Activated CD8-positive, alpha-beta memory T cell treated with anti-CD3 and anti-CD28 coated beads, Interleukin-2, amount 10 ng/mL, durations not matched to agents 7 days and 5 days (primary cell): ENCODE data around the gene EDA. TPM values are rescaled to one million over a fixed set of nuclear protein-coding genes. Genes with fewer than 3 reads are reported as not detected.

Experiments used
- ATAC-seq: fragments of 150-1000 bp; cut with Tn5 transposase; one replicate; pipeline ENCODE4 v1.10.0; 2021; ENCODE audit warnings: moderate library complexity
- CTCF ChIA-PET: fragments of 350-600 bp; sonication (Branson Sonifier 250); formaldehyde crosslinking; loops from one replicate; lab custom pipeline; 2021; ENCODE audit warnings: antibody characterized with exemption; lab: Charles Lee
- DNase-seq: peaks from one replicate; pipeline ENCODE4 v3.0.0-alpha.2; 2020
- H3K27ac Mint-ChIP-seq: one replicate; pipeline ENCODE4 v1.8.0; 2021; ENCODE audit warnings: mild to moderate bottlenecking, mixed read lengths
- H3K27me3 Mint-ChIP-seq: one replicate; pipeline ENCODE4 v1.8.0; 2021; ENCODE audit warnings: mixed read lengths
- H3K36me3 Mint-ChIP-seq: one replicate; pipeline ENCODE4 v1.8.0; 2021; ENCODE audit warnings: mild to moderate bottlenecking, mixed read lengths
- H3K4me1 Mint-ChIP-seq: one replicate; pipeline ENCODE4 v1.8.0; 2021; ENCODE audit warnings: mixed read lengths
- H3K4me3 Mint-ChIP-seq: one replicate; pipeline ENCODE4 v1.8.0; 2021; ENCODE audit warnings: mild to moderate bottlenecking, moderate library complexity, mixed read lengths
- H3K9me3 Mint-ChIP-seq: one replicate; pipeline ENCODE4 v1.8.0; 2022; ENCODE audit warnings: low read depth, mixed read lengths
- total RNA-seq, 2 experiments: library from RNA; stranded (reverse); gene quantifications; one replicate each; pipeline ENCODE4 v1.2.3, GENCODE V29; 2021

Gene EDA
- total RNA-seq, 2 experiments from 2014 or later = 0.79 to 0.96 TPM

DNA sequence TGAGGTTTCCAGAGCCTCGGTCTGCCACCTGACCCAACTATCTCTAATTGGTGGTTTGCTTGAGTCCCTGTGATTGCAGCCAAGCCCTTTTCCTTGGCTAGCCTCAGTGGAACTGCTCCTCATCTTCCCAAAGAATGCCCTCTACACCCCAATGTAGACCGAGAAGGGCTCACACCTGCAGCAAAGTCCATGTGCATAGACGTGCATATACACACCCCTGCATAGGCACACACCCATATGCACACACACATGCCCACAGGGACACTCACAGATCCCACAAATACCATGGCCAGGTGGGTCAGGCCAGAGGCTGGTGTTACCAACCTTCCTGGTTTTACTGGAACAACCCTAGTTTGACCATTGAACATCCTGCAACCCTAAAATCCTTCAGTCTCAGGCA lies 433.5 kb downstream of the EDA start:
- Mint-ChIP-seq H3K27ac (no peak overlapping the region), H3K4me3 (no peak overlapping the region), H3K9me3 (no peaks in the 10 kb centered on the region), H3K27me3 (peaks cover 5% of the 10 kb centered on the region), H3K4me1 (no peaks in the 10 kb centered on the region), H3K36me3 (no peaks in the 10 kb centered on the region)
- CTCF ChIA-PET = no interaction called here
- DNase-seq (no peak), ATAC-seq (no peak)

DNA sequence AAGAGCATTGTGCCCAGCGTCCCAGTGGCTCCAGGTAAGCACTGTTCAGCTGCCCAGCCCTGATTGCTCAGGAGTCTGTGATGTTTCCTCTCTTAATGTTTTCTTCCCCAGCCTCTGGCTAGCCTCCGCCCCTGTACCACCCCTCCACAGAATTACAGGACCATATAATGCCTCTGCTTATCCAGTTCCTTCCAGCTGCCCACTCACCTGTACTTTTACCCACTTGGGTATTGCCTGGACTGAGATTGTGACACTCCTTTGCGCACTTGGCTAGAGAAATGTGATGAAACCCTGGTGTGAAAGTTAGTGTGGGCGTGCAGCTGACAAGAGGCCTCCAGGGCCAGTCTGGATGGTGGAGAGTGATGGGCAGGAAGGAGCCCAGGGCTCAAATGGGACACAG lies 434.0 kb downstream of the EDA start, which contains the start of gene AWAT2:
Gene AWAT2, minus strand, starts transcription at position 14 of the 400 bp plus-strand sequence. Its CDS starts 6 bp downstream, at position 8.
- H3K9me3 Mint-ChIP-seq = no peaks in the 10 kb centered on the region
- no peak within 1 kb of the TSS for H3K27ac Mint-ChIP-seq

GRCh38 chrX:70052895-70053615 lies 437.1 kb downstream of the EDA start:
- no peaks in the 10 kb centered on the region for H3K27me3 Mint-ChIP-seq
- H3K4me1 Mint-ChIP-seq = no peaks in the 10 kb centered on the region
- H3K4me3 Mint-ChIP-seq = no peak overlapping the region
- ATAC-seq (no peak), DNase-seq (no peak)
- no peaks in the 10 kb centered on the region for H3K36me3 Mint-ChIP-seq
- H3K27ac Mint-ChIP-seq = no peak overlapping the region
- H3K9me3 Mint-ChIP-seq = no peaks in the 10 kb centered on the region
- CTCF ChIA-PET = no interaction called here

More for the DNA sequence above, 434.0 kb downstream of the EDA start, which contains the start of gene AWAT2:
- no peaks in the 10 kb centered on the region for H3K36me3 Mint-ChIP-seq
- CTCF ChIA-PET = no interaction called here
- no peak for DNase-seq
- H3K4me3 Mint-ChIP-seq = no peak within 1 kb of the TSS
- ATAC-seq = no peak
- H3K4me1 Mint-ChIP-seq = no peaks in the 10 kb centered on the region
- H3K27me3 Mint-ChIP-seq = peaks cover 2% of the 10 kb centered on the region

GRCh38 chrX:70054391-70054790 lies 438.5 kb downstream of the EDA start:
- Mint-ChIP-seq H3K27me3 (peaks cover 6% of the 10 kb centered on the region), H3K27ac (no peak overlapping the region), H3K36me3 (no peaks in the 10 kb centered on the region), H3K9me3 (no peaks in the 10 kb centered on the region), H3K4me1 (no peaks in the 10 kb centered on the region), H3K4me3 (no peak overlapping the region)
- ATAC-seq = no peak
- CTCF ChIA-PET = no interaction called here
- DNase-seq = no peak

DNA sequence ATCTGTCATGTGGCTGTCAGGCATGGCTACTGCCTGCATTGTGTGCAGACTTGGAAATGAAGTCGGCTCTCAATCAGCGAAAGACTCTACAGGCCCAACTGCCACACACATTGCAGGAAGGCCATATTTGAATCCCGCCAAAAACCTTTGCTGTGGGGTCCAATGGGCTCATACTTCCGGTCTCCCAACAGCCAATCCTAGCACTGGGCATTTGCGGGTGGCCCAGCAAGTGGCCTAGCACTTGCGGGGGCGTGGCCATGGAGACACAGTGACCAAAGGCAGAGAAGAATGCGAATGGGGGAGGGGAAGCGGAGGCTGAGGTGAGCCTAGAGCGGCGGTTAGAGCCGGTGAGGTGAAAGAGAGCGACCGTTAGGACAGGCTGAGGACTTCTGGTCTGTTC lies 446.2 kb downstream of the EDA start, which contains the start of gene OTUD6A:
Gene OTUD6A, plus strand, starts transcription at position 382 of the 400 bp plus-strand sequence. CDS start 68 bp downstream, outside the sequence.
- DNase-seq (no peak), ATAC-seq (no peak)
- H3K36me3 Mint-ChIP-seq = no peaks in the 10 kb centered on the region
- CTCF ChIA-PET = no interaction called here
- H3K9me3 Mint-ChIP-seq = no peaks in the 10 kb centered on the region
- peaks cover 9% of the 10 kb centered on the region for H3K27me3 Mint-ChIP-seq
- H3K27ac Mint-ChIP-seq = no peak within 1 kb of the TSS
- no peak within 1 kb of the TSS for H3K4me3 Mint-ChIP-seq
- H3K4me1 Mint-ChIP-seq = no peaks in the 10 kb centered on the region

- DNase-seq (no peak), ATAC-seq (no peak)
- H3K27ac Mint-ChIP-seq = no peak overlapping the region
- peaks cover 9% of the 10 kb centered on the region for H3K27me3 Mint-ChIP-seq
- no peak overlapping the region for H3K4me3 Mint-ChIP-seq
- CTCF ChIA-PET = no interaction called here
- H3K4me1 Mint-ChIP-seq = no peaks in the 10 kb centered on the region
- H3K9me3 Mint-ChIP-seq = no peaks in the 10 kb centered on the region
- H3K36me3 Mint-ChIP-seq = no peaks in the 10 kb centered on the region
These were observed 447.1 kb downstream of the EDA start for GRCh38 chrX:70062961-70063550.

DNA sequence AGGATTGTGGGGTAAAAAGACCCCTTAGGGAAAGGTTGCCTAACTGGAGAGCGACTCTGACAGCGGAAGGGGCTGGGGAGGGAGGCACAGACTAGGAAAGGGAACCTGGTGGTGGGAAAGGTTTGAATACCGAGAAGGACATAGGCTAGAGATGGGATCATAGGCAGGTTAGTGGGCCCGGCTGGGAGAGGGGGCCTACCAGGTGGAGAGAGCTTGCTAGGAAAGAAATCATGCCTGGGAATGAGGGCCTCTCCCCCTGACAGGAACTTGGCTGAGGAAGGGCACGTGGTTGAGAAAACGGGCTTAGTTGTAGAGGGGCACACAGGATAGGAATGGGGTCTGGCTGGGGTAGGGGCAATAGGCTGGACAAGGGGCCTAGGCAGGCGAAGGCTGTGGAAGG lies 450.7 kb downstream of the EDA start:
- ATAC-seq = no peak
- Mint-ChIP-seq H3K4me1 (no peaks in the 10 kb centered on the region), H3K9me3 (no peaks in the 10 kb centered on the region), H3K27ac (no peak overlapping the region), H3K27me3 (no peaks in the 10 kb centered on the region), H3K36me3 (no peaks in the 10 kb centered on the region), H3K4me3 (no peak overlapping the region)
- CTCF ChIA-PET = no interaction called here
- DNase-seq = no peak

DNA sequence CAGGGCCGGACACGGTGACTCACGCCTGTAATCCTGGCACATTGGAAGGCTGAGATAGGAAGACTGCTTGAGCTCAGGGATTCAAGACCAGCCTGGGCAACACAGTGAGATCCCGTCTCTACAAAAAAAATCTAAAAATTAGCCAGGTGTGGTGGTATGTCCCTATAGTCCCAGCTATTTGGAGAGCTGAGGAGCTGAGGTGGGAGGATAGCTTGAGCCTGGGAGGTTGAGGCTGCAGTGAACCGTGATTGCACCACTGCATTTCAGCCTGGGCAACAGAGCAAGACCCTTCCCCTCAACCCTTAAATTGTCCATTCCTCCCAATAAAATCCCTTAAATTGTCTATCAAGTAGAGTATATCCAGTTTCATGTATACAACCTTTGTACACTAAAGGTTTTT lies 463.4 kb downstream of the EDA start:
- ATAC-seq = no peak
- Mint-ChIP-seq H3K27me3 (no peaks in the 10 kb centered on the region), H3K4me3 (no peak overlapping the region), H3K4me1 (no peaks in the 10 kb centered on the region), H3K9me3 (no peaks in the 10 kb centered on the region), H3K36me3 (no peaks in the 10 kb centered on the region), H3K27ac (no peak overlapping the region)
- CTCF ChIA-PET = interaction anchor here (1.0 kb wide), 1 partner anchor 9 kb away, joined by 3 read pairs; no protein-coding TSS in a partner anchor
- no peak for DNase-seq

DNA sequence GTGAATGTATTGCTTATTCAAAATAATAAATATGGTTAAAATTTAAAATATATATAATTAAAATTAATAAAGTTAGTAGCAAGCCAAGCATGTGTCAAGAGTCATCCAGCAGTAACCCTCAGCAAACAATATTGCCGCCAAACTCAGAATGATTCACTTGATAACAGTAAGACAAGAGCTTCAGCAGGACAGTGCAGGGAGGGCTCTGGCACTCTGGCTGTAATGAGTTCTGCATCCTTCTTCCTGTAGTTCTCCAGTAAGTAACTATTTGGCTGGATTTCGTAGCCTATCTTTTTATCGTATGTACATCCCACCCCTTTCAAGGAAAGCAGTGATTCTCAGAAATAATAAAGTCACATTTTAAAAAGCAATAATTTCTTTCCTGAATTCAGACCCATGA lies 464.0 kb downstream of the EDA start:
- no peak for DNase-seq

GRCh38 chrX:70082723-70083122 lies 466.8 kb downstream of the EDA start:
- H3K4me1 Mint-ChIP-seq = no peaks in the 10 kb centered on the region
- ATAC-seq = no peak

More for the DNA sequence above, 464.0 kb downstream of the EDA start:
- no peaks in the 10 kb centered on the region for H3K27me3 Mint-ChIP-seq
- H3K9me3 Mint-ChIP-seq = no peaks in the 10 kb centered on the region
- no peaks in the 10 kb centered on the region for H3K36me3 Mint-ChIP-seq
- no peaks in the 10 kb centered on the region for H3K4me1 Mint-ChIP-seq
- no peak for ATAC-seq
- H3K4me3 Mint-ChIP-seq = no peak overlapping the region
- CTCF ChIA-PET = interaction anchor here (1.0 kb wide), 1 partner anchor 8 kb away, joined by 3 read pairs; no protein-coding TSS in a partner anchor
- H3K27ac Mint-ChIP-seq = no peak overlapping the region

DNA sequence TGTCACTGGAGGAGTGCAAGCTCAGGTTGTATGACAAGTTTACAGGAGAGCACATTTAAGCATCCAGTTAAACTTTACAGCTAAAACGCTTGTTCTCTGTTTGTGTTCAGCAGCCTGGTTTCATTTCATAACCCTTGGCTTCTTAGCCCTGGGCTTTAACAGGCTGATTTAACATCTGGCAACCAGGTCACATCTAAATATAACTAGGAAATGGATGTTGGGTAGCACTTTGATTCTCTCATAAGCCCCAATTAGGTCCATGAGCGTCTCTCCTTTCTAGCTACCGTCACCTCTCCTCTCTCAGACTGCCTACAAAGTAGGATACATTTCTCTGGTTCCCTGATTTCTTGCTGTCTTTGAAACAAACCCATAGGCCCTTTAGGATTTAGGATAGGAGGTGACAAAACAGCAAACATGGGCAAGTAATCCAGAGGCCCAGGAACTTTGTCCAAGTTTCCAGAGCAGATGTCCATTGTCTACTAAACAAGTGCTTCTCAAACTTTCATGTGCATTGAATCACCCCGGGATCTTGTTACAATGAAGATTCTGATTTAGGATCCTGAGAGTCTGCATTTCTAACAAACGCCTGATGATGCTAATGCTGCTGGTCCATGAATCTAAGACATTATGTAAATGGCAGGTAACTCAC lies 468.8 kb downstream of the EDA start:
- H3K4me3 Mint-ChIP-seq = no peak overlapping the region
- CTCF ChIA-PET = interaction anchor here (3.4 kb wide), 1 partner anchor 14 kb away, joined by 11 read pairs; no protein-coding TSS in a partner anchor
- H3K9me3 Mint-ChIP-seq = no peaks in the 10 kb centered on the region
- H3K27ac Mint-ChIP-seq = no peak overlapping the region
- H3K4me1 Mint-ChIP-seq = no peaks in the 10 kb centered on the region
- H3K27me3 Mint-ChIP-seq = no peaks in the 10 kb centered on the region
- ATAC-seq (no peak), DNase-seq (no peak)
- no peaks in the 10 kb centered on the region for H3K36me3 Mint-ChIP-seq

More at GRCh38 chrX:70082723-70083122, 466.8 kb downstream of the EDA start:
- DNase-seq = no peak
- CTCF ChIA-PET = interaction anchor here (3.4 kb wide), 1 partner anchor 16 kb away, joined by 11 read pairs; no protein-coding TSS in a partner anchor
- Mint-ChIP-seq H3K4me3 (no peak overlapping the region), H3K36me3 (no peaks in the 10 kb centered on the region), H3K27me3 (no peaks in the 10 kb centered on the region), H3K27ac (no peak overlapping the region), H3K9me3 (no peaks in the 10 kb centered on the region)

DNA sequence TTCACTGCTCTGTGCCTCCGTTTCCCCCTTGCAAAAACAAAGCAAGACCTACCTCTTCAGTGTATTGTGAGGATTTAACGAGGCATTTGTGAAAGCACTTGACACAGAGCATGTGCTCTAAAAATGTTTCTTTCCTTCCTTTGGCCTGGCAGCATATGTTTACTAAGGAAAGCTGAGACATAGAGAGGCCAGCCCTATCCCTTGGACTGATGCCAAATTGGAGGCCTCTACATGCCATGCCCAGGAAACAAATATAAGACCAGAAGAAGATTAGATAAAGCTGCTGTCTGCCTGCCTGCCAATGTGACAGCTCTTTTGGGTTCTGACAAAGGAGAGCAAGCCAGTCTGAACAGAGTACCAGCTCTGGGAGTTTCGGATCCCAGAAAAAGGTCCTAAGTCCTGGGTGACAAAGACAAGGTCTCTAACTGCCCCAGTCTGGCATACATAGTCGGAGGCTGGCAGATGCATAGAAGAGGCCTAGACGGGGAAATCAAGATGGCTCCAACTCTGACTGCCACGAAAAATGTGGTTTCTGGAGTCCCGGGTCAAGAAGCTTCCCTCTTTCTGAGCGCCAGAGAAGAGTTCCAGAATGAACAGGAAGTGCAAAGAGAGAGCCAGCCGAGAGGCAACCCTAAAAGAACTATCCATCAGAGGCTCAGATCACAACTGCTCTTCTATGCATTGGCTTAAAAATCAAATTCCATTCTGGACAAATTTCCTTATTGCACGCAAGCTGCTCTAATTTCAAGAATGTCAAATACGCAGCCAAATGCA lies 472.1 kb downstream of the EDA start:
- H3K27ac Mint-ChIP-seq = no peak overlapping the region
- CTCF ChIA-PET = interaction anchor here (0.8 to 1.1 kb wide), 2 partner anchors 9 kb away, joined by 3 read pairs; no protein-coding TSS in a partner anchor
- H3K27me3 Mint-ChIP-seq = no peaks in the 10 kb centered on the region
- H3K9me3 Mint-ChIP-seq = no peaks in the 10 kb centered on the region
- H3K4me1 Mint-ChIP-seq = no peaks in the 10 kb centered on the region
- no peak for ATAC-seq
- no peak for DNase-seq
- H3K4me3 Mint-ChIP-seq = no peak overlapping the region
- H3K36me3 Mint-ChIP-seq = no peaks in the 10 kb centered on the region

- ATAC-seq (no peak), DNase-seq (no peak)
- no peaks in the 10 kb centered on the region for H3K27me3 Mint-ChIP-seq
- no peaks in the 10 kb centered on the region for H3K4me1 Mint-ChIP-seq
- no peaks in the 10 kb centered on the region for H3K36me3 Mint-ChIP-seq
- no peak overlapping the region for H3K27ac Mint-ChIP-seq
- H3K4me3 Mint-ChIP-seq = no peak overlapping the region
- no peaks in the 10 kb centered on the region for H3K9me3 Mint-ChIP-seq
- CTCF ChIA-PET = no interaction called here
These were observed 472.8 kb downstream of the EDA start for GRCh38 chrX:70088751-70089150.
